ENCODE measurements around the gene FLVCR1. TPM values are rescaled to one million over a fixed set of nuclear protein-coding genes. Genes with fewer than 3 reads are reported as not detected.

The FLVCR1 gene
- polyA plus RNA-seq, 1 experiment, result 2.0 TPM

- H3K9me3 ChIP-seq (ENCODE audit: control insufficient read depth, insufficient read depth, low read length), result peaks cover 5% of the 10 kb centered on the region
- ChIA-PET POLR2A (no interaction called here), CTCF (interaction anchor here (0.9 kb wide), 1 partner anchor 53 kb away, joined by 3 read pairs; no protein-coding TSS in a partner anchor)
- no peak overlapping the region for H3K4me3 ChIP-seq (ENCODE audit: low read depth, low read length)
- peaks cover 12% of the 10 kb centered on the region for H3K27me3 ChIP-seq (ENCODE audit: control insufficient read depth, insufficient read depth, low read length)
- TF ChIP-seq CTCF (IDR thresholded peaks at IDR 0.05; ENCODE audit: low read depth, low read length), result no peak
- no peak for DNase-seq (ENCODE audit: low read depth, low spot score)
- no peak overlapping the region for H3K27ac ChIP-seq (ENCODE audit: low read depth, low read length)
These were observed 83.4 kb downstream of the FLVCR1 start for GRCh38 chr1:212941452-212941851.

GRCh38 chr1:212942679-212943392, 84.8 kb downstream of the FLVCR1 start:
- CTCF ChIA-PET, result no interaction called here
- no peak for TF ChIP-seq CTCF (IDR thresholded peaks at IDR 0.05; ENCODE audit: low read depth, low read length)
- POLR2A ChIA-PET, result interaction anchor here (0.6 kb wide), 1 partner anchor 20 kb away, joined by 4 read pairs; no protein-coding TSS in a partner anchor

GRCh38 chr1:212943393-212943710, 85.3 kb downstream of the FLVCR1 start:
- DNase-seq (ENCODE audit: low read depth, low spot score), result no peak
- no peak overlapping the region for H3K4me3 ChIP-seq (ENCODE audit: low read depth, low read length)
- H3K9me3 ChIP-seq (ENCODE audit: control insufficient read depth, insufficient read depth, low read length), result peaks cover 5% of the 10 kb centered on the region
- TF ChIP-seq CTCF (IDR thresholded peaks at IDR 0.05; ENCODE audit: low read depth, low read length), result no peak
- POLR2A ChIA-PET, result interaction anchor here (0.6 kb wide), 1 partner anchor 20 kb away, joined by 4 read pairs; no protein-coding TSS in a partner anchor
- H3K27ac ChIP-seq (ENCODE audit: low read depth, low read length), result no peak overlapping the region
- CTCF ChIA-PET, result no interaction called here
- peaks cover 13% of the 10 kb centered on the region for H3K27me3 ChIP-seq (ENCODE audit: control insufficient read depth, insufficient read depth, low read length)

More at GRCh38 chr1:212942679-212943392, 84.8 kb downstream of the FLVCR1 start:
- H3K4me3 ChIP-seq (ENCODE audit: low read depth, low read length), result no peak overlapping the region
- peaks cover 13% of the 10 kb centered on the region for H3K27me3 ChIP-seq (ENCODE audit: control insufficient read depth, insufficient read depth, low read length)
- H3K9me3 ChIP-seq (ENCODE audit: control insufficient read depth, insufficient read depth, low read length), result peaks cover 5% of the 10 kb centered on the region
- H3K27ac ChIP-seq (ENCODE audit: low read depth, low read length), result no peak overlapping the region
- no peak for DNase-seq (ENCODE audit: low read depth, low spot score)

GRCh38 chr1:212944229-212944901, 86.3 kb downstream of the FLVCR1 start:
- no peak for TF ChIP-seq CTCF (IDR thresholded peaks at IDR 0.05; ENCODE audit: low read depth, low read length)
- Histone ChIP-seq H3K27ac (ENCODE audit: low read depth, low read length) (no peak overlapping the region), H3K27me3 (ENCODE audit: control insufficient read depth, insufficient read depth, low read length) (peaks cover 16% of the 10 kb centered on the region), H3K4me3 (ENCODE audit: low read depth, low read length) (no peak overlapping the region), H3K9me3 (ENCODE audit: control insufficient read depth, insufficient read depth, low read length) (peaks cover 5% of the 10 kb centered on the region)
- POLR2A ChIA-PET, result no interaction called here
- CTCF ChIA-PET, result no interaction called here
- DNase-seq (ENCODE audit: low read depth, low spot score), result no peak

GRCh38 chr1:212945056-212945455, 87.0 kb downstream of the FLVCR1 start:
- no peak overlapping the region for H3K27ac ChIP-seq (ENCODE audit: low read depth, low read length)
- peaks cover 16% of the 10 kb centered on the region for H3K27me3 ChIP-seq (ENCODE audit: control insufficient read depth, insufficient read depth, low read length)
- CTCF ChIA-PET, result no interaction called here
- POLR2A ChIA-PET, result no interaction called here
- H3K4me3 ChIP-seq (ENCODE audit: low read depth, low read length), result no peak overlapping the region
- TF ChIP-seq CTCF (IDR thresholded peaks at IDR 0.05; ENCODE audit: low read depth, low read length), result no peak
- DNase-seq (ENCODE audit: low read depth, low spot score), result no peak
- peaks cover 5% of the 10 kb centered on the region for H3K9me3 ChIP-seq (ENCODE audit: control insufficient read depth, insufficient read depth, low read length)

All from AG04450 (cell line).